ENCODE data around the gene RPAP3. TPM values are rescaled to one million over a fixed set of nuclear protein-coding genes. Genes with fewer than 3 reads are reported as not detected.

RPAP3 gene
- total RNA-seq, 1 experiment from 2014 or later, result 40.3 TPM

- DNase-seq (ENCODE audit: low read depth), result no peak
Measured at GRCh38 chr12:47721431-47721973, 15.7 kb upstream of the RPAP3 start.

GRCh38 chr12:47718531-47718930 lies 12.7 kb upstream of the RPAP3 start:
- no peak for DNase-seq (ENCODE audit: low read depth)

- peak; percentile 58 for DNase-seq (ENCODE audit: low read depth)
Measured at GRCh38 chr12:47717443-47718193, 11.8 kb upstream of the RPAP3 start.

GRCh38 chr12:47717046-47717442 lies 11.2 kb upstream of the RPAP3 start:
- DNase-seq (ENCODE audit: low read depth), result no peak

- DNase-seq (ENCODE audit: low read depth), result no peak
Measured at GRCh38 chr12:47715877-47716548, 10.2 kb upstream of the RPAP3 start.

GRCh38 chr12:47715393-47715876 lies 9.6 kb upstream of the RPAP3 start:
- peak; percentile 77 for DNase-seq (ENCODE audit: low read depth)

GRCh38 chr12:47714826-47715386 lies 9.1 kb upstream of the RPAP3 start:
- DNase-seq (ENCODE audit: low read depth), result no peak

- no peak for DNase-seq (ENCODE audit: low read depth)
Measured at GRCh38 chr12:47712171-47712570, 6.3 kb upstream of the RPAP3 start.

GRCh38 chr12:47711448-47711847 lies 5.6 kb upstream of the RPAP3 start:
- DNase-seq (ENCODE audit: low read depth), result no peak

GRCh38 chr12:47710278-47710677 lies 4.4 kb upstream of the RPAP3 start:
- DNase-seq (ENCODE audit: low read depth), result no peak

GRCh38 chr12:47709671-47710070 lies 3.8 kb upstream of the RPAP3 start:
- no peak for DNase-seq (ENCODE audit: low read depth)

- no peak for DNase-seq (ENCODE audit: low read depth)
Measured at GRCh38 chr12:47709237-47709636, 3.4 kb upstream of the RPAP3 start.

- DNase-seq (ENCODE audit: low read depth), result no peak
Measured at GRCh38 chr12:47707905-47708543, 2.2 kb upstream of the RPAP3 start.

GRCh38 chr12:47707355-47707754 lies 1.5 kb upstream of the RPAP3 start:
- no peak for DNase-seq (ENCODE audit: low read depth)

GRCh38 chr12:47705229-47705565 lies 633 bp downstream of the RPAP3 start:
- no peak for DNase-seq (ENCODE audit: low read depth)

- no peak for DNase-seq (ENCODE audit: low read depth)
Measured at GRCh38 chr12:47704719-47705118, 1.1 kb downstream of the RPAP3 start.

GRCh38 chr12:47700263-47700662 lies 5.6 kb downstream of the RPAP3 start:
- no peak for DNase-seq (ENCODE audit: low read depth)

- DNase-seq (ENCODE audit: low read depth), result no peak
Measured at GRCh38 chr12:47698631-47699030, 7.2 kb downstream of the RPAP3 start.

- DNase-seq (ENCODE audit: low read depth), result no peak
Measured at GRCh38 chr12:47698055-47698454, 7.8 kb downstream of the RPAP3 start.

- no peak for DNase-seq (ENCODE audit: low read depth)
Measured at GRCh38 chr12:47689215-47689614, 16.6 kb downstream of the RPAP3 start.

- DNase-seq (ENCODE audit: low read depth), result no peak
Measured at GRCh38 chr12:47687636-47688035, 18.2 kb downstream of the RPAP3 start.

GRCh38 chr12:47686645-47687240 lies 19.1 kb downstream of the RPAP3 start:
- DNase-seq (ENCODE audit: low read depth), result peak; percentile 28
